ENCODE measurements around the gene NOC2L. TPM values are rescaled to one million over a fixed set of nuclear protein-coding genes. Genes with fewer than 3 reads are reported as not detected.

The NOC2L gene
- total and polyA plus RNA-seq, 8 donors = 23.3 to 86.5 (median 37.5) TPM

GRCh38 chr1:941588-942383 lies 17.3 kb downstream of the NOC2L start:
- peaks cover 0 to 11% (median 5%) of the 10 kb centered on the region in 4 donors for H3K27me3 ChIP-seq
- intact Hi-C loops (cut with DNase I) = no loop called here
- WGBS, 2 donors = 0 to 1% methylated on average over 45 to 98 of the region's 98 CpGs
- H3K4me1 ChIP-seq = peaks cover 8 to 19% (median 18%) of the 10 kb centered on the region in 3 donors
- peak overlapping the region in 3 of 4 donors; percentile 15 to 41 (median 25) for H3K4me3 ChIP-seq
- H3K36me3 ChIP-seq = peaks cover 0 to 16% (median 0%) of the 10 kb centered on the region in 3 donors
- no peak for TF ChIP-seq CTCF (IDR thresholded peaks at IDR 0.05)
- peak overlapping the region in 1 of 4 donors; percentile 22 for H3K27ac ChIP-seq
- H3K9me3 ChIP-seq = no peaks in the 10 kb centered on the region
- DNase-seq (peak in 5 of 6 donors; percentile 46 to 82 (median 57)), FAIRE-seq (no peak), ATAC-seq (peak; percentile 22 to 50 (median 47))

- H3K9me3 ChIP-seq = no peaks in the 10 kb centered on the region
- DNase-seq = no peak
- peak overlapping the region in 1 of 4 donors; percentile 2 for H3K27ac ChIP-seq
- peak in 2 of 4 donors; percentile 4 to 5 for ATAC-seq
- H3K36me3 ChIP-seq = peaks cover 0 to 10% (median 0%) of the 10 kb centered on the region in 3 donors
- intact Hi-C loops (cut with DNase I) = no loop called here
- peaks cover 8 to 19% (median 18%) of the 10 kb centered on the region in 3 donors for H3K4me1 ChIP-seq
- H3K4me3 ChIP-seq = peak overlapping the region in 2 of 4 donors; percentile 26 to 41
- peaks cover 0 to 11% (median 5%) of the 10 kb centered on the region in 4 donors for H3K27me3 ChIP-seq
- FAIRE-seq = no peak
- TF ChIP-seq CTCF (IDR thresholded peaks at IDR 0.05) = no peak
- 5 to 6% methylated on average over 36 of the region's 36 CpGs for WGBS, 2 donors
Measured at GRCh38 chr1:941015-941587, 18.0 kb downstream of the NOC2L start.

- peak; percentile 58 to 85 (median 68) for DNase-seq
- Histone ChIP-seq H3K9me3 (no peaks in the 10 kb centered on the region), H3K4me1 (peaks cover 8 to 20% (median 19%) of the 10 kb centered on the region in 3 donors), H3K4me3 (peak overlapping the region in 2 of 4 donors; percentile 26 to 41), H3K27me3 (peaks cover 0 to 12% (median 5%) of the 10 kb centered on the region in 4 donors), H3K36me3 (peaks cover 0 to 4% (median 0%) of the 10 kb centered on the region in 3 donors), H3K27ac (no peak overlapping the region)
- intact Hi-C loops (cut with DNase I) = no loop called here
- TF ChIP-seq CTCF (IDR thresholded peaks at IDR 0.05) = no peak
- WGBS, 2 donors = 1 to 2% methylated on average over 68 to 86 of the region's 86 CpGs
- FAIRE-seq = no peak
- ATAC-seq = peak; percentile 17 to 50 (median 36)
Measured at GRCh38 chr1:940107-941014, 18.7 kb downstream of the NOC2L start.

- ATAC-seq (no peak), FAIRE-seq (no peak), DNase-seq (no peak)
- intact Hi-C loops (cut with DNase I) = no loop called here
- 10 to 15% methylated on average over 19 to 21 of the region's 21 CpGs for whole genome bisulfite sequencing, 2 donors
- H3K9me3 ChIP-seq = no peaks in the 10 kb centered on the region
- no peak for TF ChIP-seq CTCF (IDR thresholded peaks at IDR 0.05)
- no peaks in the 10 kb centered on the region for H3K36me3 ChIP-seq
- H3K27me3 ChIP-seq = peaks cover 0 to 16% (median 5%) of the 10 kb centered on the region in 4 donors
- peaks cover 8 to 25% (median 19%) of the 10 kb centered on the region in 3 donors for H3K4me1 ChIP-seq
- peak overlapping the region in 2 of 4 donors; percentile 26 to 41 for H3K4me3 ChIP-seq
- H3K27ac ChIP-seq = no peak overlapping the region
Measured at GRCh38 chr1:939511-940106, 19.4 kb downstream of the NOC2L start.
